ENCODE results near the gene GAL3ST2. TPM values are rescaled to one million over a fixed set of nuclear protein-coding genes. Genes with fewer than 3 reads are reported as not detected.
"Not testable (repeated sequence)": the region's sequence is repeated elsewhere in the genome, so short reads cannot be mapped to it uniquely, and the experiment has no call there.

GAL3ST2 gene
- total RNA-seq, 1 donor from 2014 or later, result not detected

- DNase-seq (ENCODE audit: extremely low read depth, low read depth, low spot score), result not testable (repeated sequence)
These were observed 14.8 kb downstream of the GAL3ST2 start for GRCh38 chr2:241791385-241791784.

DNA sequence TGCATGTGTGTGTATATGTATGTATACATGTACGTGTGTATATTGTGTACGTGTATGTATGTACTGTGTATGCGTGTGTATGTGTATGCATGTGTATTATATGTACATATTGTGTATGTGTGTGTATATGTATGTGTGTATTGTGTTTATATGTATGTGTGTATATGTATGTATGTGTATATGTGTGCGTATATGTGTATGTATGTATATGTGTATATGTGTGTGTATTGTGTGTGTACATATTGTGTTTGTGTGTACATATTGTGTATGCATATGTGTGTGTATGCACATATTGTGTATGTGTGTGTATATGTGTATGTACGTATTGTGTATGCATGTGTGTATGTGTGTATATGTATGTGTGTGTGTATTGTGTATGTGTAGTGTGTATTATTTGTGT is 16.8 kb downstream of the GAL3ST2 start:
- no peak for DNase-seq (ENCODE audit: extremely low read depth, low read depth, low spot score)

GRCh38 chr2:241794250-241794823 is 17.7 kb downstream of the GAL3ST2 start:
- DNase-seq (ENCODE audit: extremely low read depth, low read depth, low spot score), result no peak

DNA sequence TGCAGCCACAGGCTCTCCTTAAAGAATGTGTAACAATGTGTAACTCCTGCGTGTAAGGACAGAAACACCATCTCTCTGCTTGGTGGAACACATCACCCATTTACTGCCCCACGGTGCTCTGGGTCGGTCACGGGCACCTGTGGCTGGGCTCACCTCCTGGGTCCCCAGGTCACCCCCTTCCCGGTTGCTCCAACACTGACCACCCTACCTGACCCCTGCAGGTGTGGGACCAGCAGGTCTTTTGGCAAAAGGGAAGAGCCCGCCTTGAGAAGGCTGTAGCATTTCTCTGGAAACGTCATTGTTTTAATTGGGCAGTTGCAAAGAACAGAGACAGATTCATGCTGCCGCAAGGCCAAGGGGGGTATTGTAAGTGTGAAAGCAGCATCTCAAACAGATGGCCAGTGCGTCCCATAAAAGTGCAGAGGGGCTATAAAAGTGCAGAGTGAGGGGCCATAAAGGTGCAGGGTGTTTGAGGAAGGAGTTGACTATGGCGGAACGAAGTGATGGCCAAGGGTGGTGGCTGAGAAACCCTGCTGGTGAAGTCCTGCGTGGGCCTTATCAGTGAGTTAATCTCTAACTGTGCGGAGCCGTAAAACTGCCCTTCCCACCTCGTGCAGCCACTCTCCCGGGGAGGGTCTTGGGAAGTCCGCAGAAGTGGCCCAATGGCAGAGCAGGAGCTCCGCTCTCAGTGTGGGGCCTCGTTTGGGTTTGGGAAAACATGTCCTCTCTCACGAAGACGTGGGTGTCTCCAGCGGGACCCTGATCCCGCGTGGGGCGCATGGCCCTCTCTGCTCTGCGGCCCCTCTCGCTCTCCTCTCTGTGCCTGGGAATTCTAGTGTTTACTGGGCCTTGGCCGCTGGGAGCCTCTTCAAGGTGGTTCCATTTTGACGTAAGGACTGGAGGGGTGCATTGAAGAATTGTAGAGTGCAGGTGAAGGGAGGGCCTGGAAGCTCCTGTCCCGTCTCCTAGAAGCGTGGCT is 18.7 kb downstream of the GAL3ST2 start:
- no peak for DNase-seq (ENCODE audit: extremely low read depth, low read depth, low spot score)

DNA sequence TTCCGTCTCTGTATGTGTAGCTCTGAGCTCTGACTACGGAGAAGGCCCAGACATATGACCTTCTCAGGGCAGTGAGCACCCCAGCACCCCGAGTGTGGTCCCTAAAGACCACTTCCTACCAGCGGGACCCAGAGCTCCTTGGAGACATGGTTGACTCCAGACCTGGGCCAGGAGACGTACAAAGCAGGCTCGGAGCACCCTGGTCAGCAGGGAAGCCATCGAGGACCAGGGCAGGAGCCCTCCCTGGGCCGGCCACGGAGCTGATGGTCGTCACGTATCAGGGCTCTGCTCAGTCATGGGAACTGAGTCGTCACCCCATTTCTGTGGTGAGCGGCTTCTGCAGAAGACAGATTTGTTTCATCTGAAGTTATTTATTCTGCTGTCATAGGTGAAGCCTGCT is 19.6 kb downstream of the GAL3ST2 start:
- no peak for DNase-seq (ENCODE audit: extremely low read depth, low read depth, low spot score)

- no peak for DNase-seq (ENCODE audit: extremely low read depth, low read depth, low spot score)
These were observed 20.1 kb downstream of the GAL3ST2 start for GRCh38 chr2:241796610-241797138.

GRCh38 chr2:241797441-241798080 is 20.9 kb downstream of the GAL3ST2 start:
- DNase-seq (ENCODE audit: extremely low read depth, low read depth, low spot score), result no peak

- no peak for DNase-seq (ENCODE audit: extremely low read depth, low read depth, low spot score)
These were observed 21.5 kb downstream of the GAL3ST2 start for GRCh38 chr2:241798081-241798630.

DNA sequence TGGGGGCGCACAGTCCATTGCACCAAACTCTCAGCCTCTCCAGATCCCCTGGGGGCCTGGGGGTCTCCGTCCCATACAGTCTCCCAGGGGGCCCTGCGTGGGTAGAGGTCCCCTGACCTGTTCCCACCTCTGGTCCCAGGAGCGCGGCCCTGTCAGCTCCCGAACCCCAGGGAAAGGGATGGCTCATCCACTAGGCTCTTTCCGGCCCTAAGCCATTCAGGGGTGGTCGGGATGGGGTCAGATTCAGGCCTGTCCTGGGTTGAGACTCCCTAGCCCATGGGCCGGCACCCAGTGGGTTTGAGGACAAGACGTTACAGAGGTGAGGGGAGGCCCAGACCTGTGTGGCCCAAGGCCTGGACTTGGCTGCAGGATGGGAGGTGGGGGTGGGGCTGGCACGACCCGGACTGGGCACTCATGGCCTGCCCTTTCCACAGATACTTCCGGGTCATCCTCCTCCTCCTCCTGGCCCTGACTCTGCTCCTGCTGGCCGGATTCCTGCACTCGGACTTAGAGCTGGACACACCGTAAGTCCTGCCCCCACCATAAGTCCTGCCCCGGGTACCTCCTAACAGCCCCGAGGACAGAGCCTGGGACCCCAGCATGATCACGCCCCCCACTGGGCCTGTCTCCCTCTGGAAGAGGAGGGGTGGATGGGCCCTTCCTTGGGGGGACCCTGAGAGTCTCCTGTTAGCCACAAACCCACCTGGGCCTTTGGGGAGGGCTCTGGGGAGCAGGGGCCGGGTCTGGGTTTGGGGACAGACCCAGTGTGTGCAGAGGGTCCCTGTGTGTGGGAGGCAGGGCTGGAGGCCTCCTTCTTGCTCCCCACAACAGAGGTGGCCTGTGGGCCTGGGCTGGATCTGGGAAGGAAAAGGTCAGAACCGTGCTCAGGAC is 22.3 kb downstream of the GAL3ST2 start:
- DNase-seq (ENCODE audit: extremely low read depth, low read depth, low spot score), result no peak

DNA sequence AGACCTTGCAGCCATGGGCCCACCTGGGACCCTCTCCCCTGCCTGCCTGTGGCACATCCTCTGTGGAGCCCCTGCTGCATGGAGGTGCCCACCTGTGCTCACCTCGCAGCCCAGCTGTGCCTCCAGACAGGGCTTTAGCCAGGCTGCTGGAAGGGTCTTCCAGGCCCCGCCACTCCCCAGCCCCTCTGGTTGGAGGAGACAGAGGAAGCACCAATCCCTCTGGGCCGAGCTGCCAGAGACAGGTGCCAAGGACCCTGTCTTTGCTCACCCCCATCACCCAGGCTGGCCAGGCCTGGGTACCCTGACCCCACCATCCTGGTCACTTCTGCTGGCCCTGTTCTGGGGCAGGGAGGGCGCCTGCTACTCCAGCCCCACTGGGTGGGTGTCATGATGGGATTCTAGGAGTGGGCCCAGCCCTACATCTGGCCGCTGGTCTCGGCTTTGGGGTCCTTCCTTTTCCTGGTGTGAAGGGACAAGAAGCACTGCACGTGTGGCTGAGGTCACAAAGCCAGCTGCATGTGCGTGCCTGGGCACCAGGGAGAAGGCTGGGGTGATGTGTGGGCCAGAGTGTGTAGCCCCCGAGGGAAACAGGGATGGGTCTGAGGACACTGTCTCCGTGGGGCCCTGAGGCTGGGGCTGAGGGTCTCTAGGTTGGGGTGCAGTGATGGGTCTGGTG is 23.0 kb downstream of the GAL3ST2 start:
- DNase-seq (ENCODE audit: extremely low read depth, low read depth, low spot score), result no peak

- DNase-seq (ENCODE audit: extremely low read depth, low read depth, low spot score), result not testable (repeated sequence)
These were observed 23.7 kb downstream of the GAL3ST2 start for GRCh38 chr2:241800198-241800903.

DNA sequence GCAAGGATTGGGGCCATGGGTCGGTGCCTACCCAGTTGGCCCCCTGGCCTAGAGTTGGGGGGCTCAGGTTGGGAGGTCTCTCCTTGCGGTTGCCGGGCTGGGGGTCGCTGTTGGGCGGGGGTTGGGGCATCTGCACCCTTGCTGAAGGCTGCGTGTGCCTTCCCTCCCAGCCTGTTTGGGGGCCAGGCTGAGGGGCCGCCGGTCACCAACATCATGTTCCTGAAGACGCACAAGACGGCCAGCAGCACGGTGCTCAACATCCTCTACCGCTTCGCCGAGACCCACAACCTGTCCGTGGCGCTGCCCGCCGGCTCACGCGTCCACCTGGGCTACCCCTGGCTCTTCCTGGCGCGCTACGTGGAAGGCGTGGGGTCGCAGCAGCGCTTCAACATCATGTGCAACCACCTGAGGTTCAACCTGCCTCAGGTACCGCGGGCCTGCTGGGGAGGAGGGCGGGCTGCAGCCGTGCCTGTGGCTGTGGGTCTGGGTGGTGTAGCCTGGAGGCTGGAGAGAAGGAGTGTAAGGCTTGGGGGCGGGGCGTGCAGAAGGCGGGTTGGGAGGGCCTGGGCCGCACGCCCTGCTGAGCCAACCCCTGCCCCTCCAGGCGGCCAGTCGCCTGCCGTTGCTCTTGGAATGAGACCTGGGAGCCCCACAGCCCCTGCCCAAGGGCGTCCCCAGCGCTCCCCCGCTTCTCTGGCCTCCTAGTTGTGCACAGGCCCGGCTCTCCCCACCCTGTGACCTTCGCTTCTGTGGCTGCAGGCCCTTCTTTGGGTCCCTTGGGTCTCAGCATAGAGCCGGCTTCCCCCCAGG is 25.2 kb downstream of the GAL3ST2 start:
- no peak for DNase-seq (ENCODE audit: extremely low read depth, low read depth, low spot score)

GRCh38 chr2:241802421-241803318 is 26.0 kb downstream of the GAL3ST2 start:
- no peak for DNase-seq (ENCODE audit: extremely low read depth, low read depth, low spot score)

GRCh38 chr2:241803387-241804325 is 27.0 kb downstream of the GAL3ST2 start:
- DNase-seq (ENCODE audit: extremely low read depth, low read depth, low spot score), result no peak

- DNase-seq (ENCODE audit: extremely low read depth, low read depth, low spot score), result no peak
These were observed 28.0 kb downstream of the GAL3ST2 start for GRCh38 chr2:241804326-241805229.
